A549 (cell line): ENCODE results near the gene TGFBI. TPM values are rescaled to one million over a fixed set of nuclear protein-coding genes. Genes with fewer than 3 reads are reported as not detected.

Source experiments
- ATAC-seq, 2 experiments: fragments of 200-7000 bp in 1 of 2; fragments of >200 bp in 1 of 2; cut with Nextera tagmentation in 1 of 2; cut with Tn5 transposase in 1 of 2; 3 replicates each; pipeline versions ENCODE4 v1.8.0 to v1.9.1; 2018 to 2020; ENCODE audit warnings: mild to moderate bottlenecking in 1 of 2, moderate library complexity in 1 of 2
- CTCF ChIA-PET: fragments of 300-600 bp; sonication (Branson Sonifier 250); formaldehyde crosslinking; extraction: SDS; loops from one replicate; lab custom pipeline; 2021; ENCODE audit warnings: antibody characterized with exemption, inconsistent platforms; lab: Yijun Ruan, JAX
- POLR2A ChIA-PET: fragments of 350-600 bp; formaldehyde crosslinking; extraction: SDS; loops from one replicate; lab custom pipeline; 2021; ENCODE audit warnings: antibody characterized with exemption, inconsistent platforms; lab: Yijun Ruan, JAX
- DNase-seq, 2 experiments: peaks; one replicate each; pipeline versions ENCODE4 v3.0.0 to v3.0.0-alpha.2; 2011 to 2016; ENCODE audit warnings: low read depth in 1 of 2, low spot score in 1 of 2
- FAIRE-seq: peaks from 2 replicates; lab custom pipeline; 2011; peaks lifted over from hg19 to GRCh38; lab: Jason Lieb, UNC
- H3K27ac ChIP-seq, 2 experiments: fragments of >200 bp; sonication (Bioruptor Twin); formaldehyde crosslinking; 3 replicates each; pipeline ENCODE4 v1.5.1; 2016 to 2017
- H3K4me1 ChIP-seq: fragments of >200 bp; sonication (Bioruptor Twin); formaldehyde crosslinking; 3 replicates; pipeline ENCODE4 v1.6.1; 2016
- H3K4me2 ChIP-seq: fragments of >200 bp; sonication (Bioruptor Twin); formaldehyde crosslinking; 3 replicates; pipeline ENCODE4 v1.6.1; 2016
- H3K4me3 ChIP-seq: fragments of >200 bp; sonication (Bioruptor Twin); formaldehyde crosslinking; 3 replicates; pipeline ENCODE4 v1.5.1; 2016
- H3K9me3 ChIP-seq: fragments of >200 bp; sonication (Bioruptor Twin); formaldehyde crosslinking; 3 replicates; pipeline ENCODE4 v1.6.1; 2016
- ATOH8 ChIP-seq: fragments of 250-450 bp; sonication (Bioruptor Pico); IDR thresholded peaks from 2 replicates; pipeline ENCODE4 v1.5.0; 2020; ENCODE audit warnings: low read depth, mild to moderate bottlenecking, moderate library complexity
- BCL3 ChIP-seq: fragments of >200 bp; sonication (Bioruptor Twin); formaldehyde crosslinking; IDR thresholded peaks from 3 replicates; pipeline ENCODE4 v1.6.1; 2016
- CBX8 ChIP-seq: fragments of 200-600 bp; sonication (generic); IDR thresholded peaks from 2 replicates; pipeline ENCODE4 v1.6.1; 2016
- CHD2 ChIP-seq: fragments of 150-350 bp; IDR thresholded peaks from 2 replicates; pipeline ENCODE4 v1.6.1; 2014; ENCODE audit warnings: low read length; ENCODE audit not compliant: partially characterized antibody
- CHD4 ChIP-seq: fragments of 200-600 bp; sonication (generic); IDR thresholded peaks from 2 replicates; pipeline ENCODE4 v1.6.1; 2016; ENCODE audit warnings: antibody characterized with exemption, mild to moderate bottlenecking, borderline replicate concordance
- CTCF ChIP-seq: fragments of >200 bp; sonication (Bioruptor Twin); formaldehyde crosslinking; IDR thresholded peaks from 3 replicates; pipeline ENCODE4 v1.5.1; 2016
- E2F6 ChIP-seq: IDR thresholded peaks from 2 replicates; pipeline ENCODE4 v1.6.1; 2012; ENCODE audit warnings: low read depth, borderline replicate concordance
- EP300 ChIP-seq, 2 experiments: fragments of >200 bp; sonication (Bioruptor Twin); formaldehyde crosslinking; IDR thresholded peaks; 2 replicates in 1 of 2; 3 replicates in 1 of 2; pipeline ENCODE4 v1.6.1; 2016 to 2017
- ESRRA ChIP-seq: fragments of 150-350 bp; IDR thresholded peaks from 2 replicates; pipeline ENCODE4 v1.6.1; 2014; ENCODE audit warnings: mild to moderate bottlenecking, low read length, borderline replicate concordance
- HEYL ChIP-seq: fragments of 250-450 bp; sonication (Bioruptor Pico); IDR thresholded peaks from 2 replicates; pipeline ENCODE4 v1.8.0; 2021; ENCODE audit warnings: mild to moderate bottlenecking, moderate library complexity
- HOXA7 ChIP-seq: fragments of 250-450 bp; sonication (Bioruptor Pico); IDR thresholded peaks from 2 replicates; pipeline ENCODE4 v1.5.0; 2020; ENCODE audit warnings: mild to moderate bottlenecking, moderate library complexity
- MAX ChIP-seq: IDR thresholded peaks from 2 replicates; pipeline ENCODE4 v1.6.1; 2012
- MYC ChIP-seq: IDR thresholded peaks from 2 replicates; pipeline ENCODE4 v1.6.1; 2012; ENCODE audit warnings: mild to moderate bottlenecking, inconsistent platforms, low read length, improper control_type of control experiment, borderline replicate concordance
- NFE2L2 ChIP-seq: fragments of 150-350 bp; conservative IDR thresholded peaks from 2 replicates; pipeline ENCODE4 v1.6.1; 2014; ENCODE audit warnings: low read length
- PBX3 ChIP-seq: IDR thresholded peaks from 2 replicates; pipeline ENCODE4 v1.6.1; 2012
- PHF8 ChIP-seq: fragments of 200-600 bp; sonication (generic); IDR thresholded peaks from 2 replicates; pipeline ENCODE4 v1.6.1; 2016; ENCODE audit warnings: low read depth, mild to moderate bottlenecking, antibody characterized with exemption, moderate library complexity, borderline replicate concordance
- POLR2AphosphoS2 ChIP-seq: conservative IDR thresholded peaks from 2 replicates; pipeline ENCODE4 v1.6.1; 2012; ENCODE audit warnings: low read length, improper control_type of control experiment, inconsistent platforms
- RAD21 ChIP-seq, 2 experiments: fragments of >200 bp in 1 of 2; sonication (Bioruptor Twin) in 1 of 2; formaldehyde crosslinking in 1 of 2; IDR thresholded peaks in 1 of 2; conservative IDR thresholded peaks in 1 of 2; 2 replicates in 1 of 2; 3 replicates in 1 of 2; pipeline ENCODE4 v1.6.1; 2012 to 2018; ENCODE audit warnings: inconsistent platforms in 1 of 2
- RCOR1 ChIP-seq: fragments of 150-350 bp; IDR thresholded peaks from 2 replicates; pipeline ENCODE4 v1.6.1; 2014; ENCODE audit warnings: antibody characterized with exemption, low read length, low read depth
- REST ChIP-seq: fragments of 200-600 bp; sonication (generic); IDR thresholded peaks from 2 replicates; pipeline ENCODE4 v1.6.1; 2016; ENCODE audit warnings: antibody characterized with exemption, mild to moderate bottlenecking, moderate library complexity
- SMC3 ChIP-seq: fragments of >200 bp; sonication (Bioruptor Twin); formaldehyde crosslinking; IDR thresholded peaks from 3 replicates; pipeline ENCODE4 v1.6.1; 2018; ENCODE audit warnings: inconsistent platforms
- TFCP2L1 ChIP-seq: fragments of 250-450 bp; sonication (Bioruptor Pico); IDR thresholded peaks from 2 replicates; pipeline ENCODE4 v1.5.0; 2021; ENCODE audit warnings: mild to moderate bottlenecking
- ZC3H11A ChIP-seq: fragments of 450-650 bp; IDR thresholded peaks from 2 replicates; pipeline ENCODE4 v1.6.1; 2014; ENCODE audit warnings: antibody characterized with exemption, mild to moderate bottlenecking
- WGBS: methylation state at CpG from one replicate; pipeline ENCODE4 v1.1.6; 2017; ENCODE audit errors: missing lambda C conversion rate; 5-methylcytosine and 5-hydroxymethylcytosine counted together
- polyA plus RNA-seq, 4 experiments: library from polyadenylated mRNA; depleted of rRNA in 3 of 4; stranded (reverse); fragments of >200 nt; fragmentation: RNase III in 1 of 4; extraction: RNeasy Plus Mini Kit Qiagen cat#74134 plus additional on column Dnase treatment in 1 of 4; gene quantifications; 2 replicates in 3 of 4; 3 replicates in 1 of 4; pipeline ENCODE4 v1.2.3, GENCODE V29; 2011 to 2017

TGFBI gene
- polyA plus RNA-seq, 2 of the 4 experiments (the other 2 are of a cell fraction), result 1,135 to 1,859 TPM

- TF ChIP-seq NFE2L2, result no peak
- TF ChIP-seq BCL3, result 0 out of 3 replicates have a peak, but pooled peaks have one; percentile 1
- TF ChIP-seq POLR2AphosphoS2, result peak; percentile 93
- TF ChIP-seq RCOR1, result no peak
- no peak for TF ChIP-seq ZC3H11A
- ATAC-seq (no peak), DNase-seq (no peak), FAIRE-seq (no peak)
- H3K4me1 ChIP-seq, result peaks cover 99% of the 10 kb centered on the region
- H3K9me3 ChIP-seq, result no peaks in the 10 kb centered on the region
- WGBS, result 91% methylated on average over 10 of the region's 10 CpGs
- no peak overlapping the region for H3K4me3 ChIP-seq
- POLR2A ChIA-PET, result interaction anchor here (0.7 to 3.1 kb wide), 3 partner anchors 9 to 116 kb away, joined by 3 to 16 read pairs (median 7); partner anchors contain the start of gene TGFBI
- CTCF ChIA-PET, result interaction anchor here (1.0 to 12.3 kb wide), 5 partner anchors 8 to 92 kb away, joined by 3 to 79 read pairs (median 4); no protein-coding TSS in a partner anchor
- peak overlapping the region; percentile 6; the same call in 1 of the 3 replicates for H3K4me2 ChIP-seq
- peak overlapping the region; percentile 5 to 77; a peak in 4 of 6 replicates for H3K27ac ChIP-seq
Observed at GRCh38 chr5:136037001-136037705, 8.4 kb downstream of the TGFBI start.

GRCh38 chr5:136038635-136039034 is 9.8 kb downstream of the TGFBI start:
- no peak overlapping the region for H3K4me3 ChIP-seq
- ATAC-seq (no peak; a peak in 1 of 6 replicates), FAIRE-seq (no peak), DNase-seq (no peak)
- H3K9me3 ChIP-seq, result no peaks in the 10 kb centered on the region
- peak overlapping the region; percentile 49 to 77 for H3K27ac ChIP-seq
- H3K4me1 ChIP-seq, result peaks cover 96% of the 10 kb centered on the region
- 64% methylated on average over 4 of the region's 4 CpGs for WGBS
- H3K4me2 ChIP-seq, result peak overlapping the region; percentile 39; the same call in 1 of the 3 replicates
- ChIA-PET POLR2A (interaction anchor here (1.0 to 3.1 kb wide), 3 partner anchors 18 to 61 kb away, joined by 3 to 16 read pairs (median 8); no protein-coding TSS in a partner anchor), CTCF (interaction anchor here (1.4 to 12.3 kb wide), 3 partner anchors 20 to 93 kb away, joined by 3 to 79 read pairs (median 5); no protein-coding TSS in a partner anchor)
- TF ChIP-seq REST (no peak), PHF8 (no peak), NFE2L2 (no peak), E2F6 (no peak), CTCF (no peak), RAD21 (conservative IDR thresholded peaks at IDR 0.05 in 1 of 2, IDR thresholded peaks at IDR 0.05 in 1 of 2) (no peak), EP300 (IDR thresholded peaks at IDR 0.05) (no peak), MAX (no peak), HEYL (CRISPR knock-in tag) (no peak), SMC3 (no peak), PBX3 (no peak), BCL3 (no peak), CHD2 (no peak), TFCP2L1 (CRISPR knock-in tag) (no peak), HOXA7 (CRISPR knock-in tag) (peak; percentile 48; the same call in 1 of the 2 replicates), MYC (no peak), CHD4 (no peak), ATOH8 (CRISPR knock-in tag) (peak; percentile 47; the same call in 1 of the 2 replicates), CBX8 (no peak), POLR2AphosphoS2 (peak; percentile 99), ESRRA (no peak)
